KBM-7 (cell line): ENCODE data around the gene CSNK1G1.
A peak's percentile ranks its signal among the peaks of the same experiment; 100 is the strongest.
"Not testable (repeated sequence)": the region's sequence is repeated elsewhere in the genome, so short reads cannot be mapped to it uniquely, and the experiment has no call there.

Experiments used
- DNase-seq: peaks from one replicate; pipeline ENCODE4 v3.0.0-alpha.2; 2015
- in situ Hi-C: fragments of 300-500 bp; cut with MboI; formaldehyde crosslinking; loops from 2 replicates; pipeline ENCODE4 v1.14.3; 2020; ENCODE audit warnings: low sequenced_read_pairs, low pct_unique_long_range_greater_than_20kb, mixed read lengths

The CSNK1G1 gene

DNA sequence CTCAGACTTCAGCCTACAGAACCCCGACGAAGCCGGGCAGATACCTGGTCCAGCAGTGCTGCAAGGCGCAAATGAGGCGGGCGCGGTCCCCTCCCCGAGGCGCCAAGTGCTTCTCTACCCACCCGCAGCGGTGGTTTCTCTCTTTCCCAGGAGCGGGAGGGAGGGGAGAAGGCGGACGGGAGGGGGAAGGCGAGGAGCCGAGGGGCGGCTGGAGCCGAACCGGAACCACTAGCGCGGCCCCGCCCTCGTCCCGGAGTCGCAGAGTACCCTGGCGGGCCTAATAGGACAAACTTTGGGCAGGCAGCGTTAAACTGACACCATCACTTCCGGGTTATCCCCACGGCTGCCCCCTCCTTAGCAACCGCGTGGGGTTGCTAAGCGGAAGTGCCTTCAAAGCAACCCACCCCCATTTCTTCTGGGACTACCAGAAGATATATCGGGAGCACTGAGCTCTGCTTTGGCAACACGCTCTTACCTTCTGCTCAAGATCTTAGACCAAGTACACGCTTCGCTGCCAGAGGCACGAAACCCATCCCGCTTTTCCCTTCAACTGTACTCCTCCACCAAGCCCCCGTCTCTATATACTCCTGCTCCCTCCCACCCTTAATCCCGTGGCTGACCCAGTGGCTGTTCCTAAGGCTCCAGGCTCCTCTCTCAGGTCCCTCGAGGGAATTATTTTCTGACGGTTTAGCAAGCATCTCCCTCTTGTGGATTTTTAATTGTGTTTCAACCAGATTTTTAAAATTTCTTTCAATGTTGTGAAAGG lies at the start of gene CSNK1G1:
Gene CSNK1G1 (minus strand): TSS at position 230 of the 766 bp plus-strand sequence. CDS start 55,674 bp downstream, outside the sequence.
- in situ Hi-C loops, result no loop called here
- peak; percentile 100 for DNase-seq

- in situ Hi-C loops, result no loop called here
- DNase-seq, result no peak
These were observed 44.6 kb upstream of the CSNK1G1 start for GRCh38 chr15:64400583-64400982.

DNA sequence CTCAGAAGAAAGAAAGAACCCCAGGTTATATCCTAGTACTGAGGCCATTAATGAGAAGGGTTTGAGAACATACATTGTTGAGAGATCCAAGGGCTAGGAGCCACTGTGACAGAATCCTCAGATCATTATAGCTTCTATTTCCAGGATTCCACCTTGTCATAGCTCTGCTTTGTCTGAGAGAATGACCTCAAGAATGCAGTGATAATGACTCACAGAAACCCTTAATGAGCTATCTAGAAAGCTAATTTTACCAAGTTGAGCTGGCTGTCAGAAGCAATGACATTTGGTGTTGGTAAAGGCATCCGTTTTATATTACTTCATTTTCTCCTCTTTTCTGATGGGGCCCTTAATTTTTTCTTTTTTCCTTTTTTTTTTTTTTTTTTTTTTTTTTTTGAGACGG lies 42.6 kb upstream of the CSNK1G1 start:
- in situ Hi-C loops, result no loop called here

GRCh38 chr15:64396789-64397188 lies 40.8 kb upstream of the CSNK1G1 start:
- in situ Hi-C loops, result no loop called here
- DNase-seq, result no peak

More for the DNA sequence above, 42.6 kb upstream of the CSNK1G1 start:
- no peak for DNase-seq

DNA sequence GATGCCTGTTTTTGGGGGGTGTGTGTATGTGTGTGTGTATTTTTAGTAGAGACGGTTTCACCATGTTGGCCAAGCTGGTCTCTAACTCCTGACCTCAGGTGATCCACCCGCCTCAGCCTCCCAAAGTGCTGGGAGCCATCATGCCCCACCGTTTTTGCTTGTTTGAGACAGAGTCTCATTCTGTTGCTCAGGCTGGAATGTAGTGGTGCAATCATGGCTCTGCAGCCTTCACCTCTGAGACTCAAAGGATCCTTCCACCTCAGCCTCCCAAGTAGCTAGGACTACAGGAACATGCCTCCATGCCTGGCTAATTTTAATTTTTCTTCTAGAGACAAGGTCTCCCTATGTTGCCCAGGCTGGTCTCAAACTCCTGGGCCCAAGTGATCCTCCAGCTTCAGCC lies 36.5 kb upstream of the CSNK1G1 start:
- DNase-seq, in situ Hi-C loops: not testable (repeated sequence)

GRCh38 chr15:64389036-64389435 lies 33.1 kb upstream of the CSNK1G1 start:
- in situ Hi-C loops, result no loop called here
- no peak for DNase-seq

DNA sequence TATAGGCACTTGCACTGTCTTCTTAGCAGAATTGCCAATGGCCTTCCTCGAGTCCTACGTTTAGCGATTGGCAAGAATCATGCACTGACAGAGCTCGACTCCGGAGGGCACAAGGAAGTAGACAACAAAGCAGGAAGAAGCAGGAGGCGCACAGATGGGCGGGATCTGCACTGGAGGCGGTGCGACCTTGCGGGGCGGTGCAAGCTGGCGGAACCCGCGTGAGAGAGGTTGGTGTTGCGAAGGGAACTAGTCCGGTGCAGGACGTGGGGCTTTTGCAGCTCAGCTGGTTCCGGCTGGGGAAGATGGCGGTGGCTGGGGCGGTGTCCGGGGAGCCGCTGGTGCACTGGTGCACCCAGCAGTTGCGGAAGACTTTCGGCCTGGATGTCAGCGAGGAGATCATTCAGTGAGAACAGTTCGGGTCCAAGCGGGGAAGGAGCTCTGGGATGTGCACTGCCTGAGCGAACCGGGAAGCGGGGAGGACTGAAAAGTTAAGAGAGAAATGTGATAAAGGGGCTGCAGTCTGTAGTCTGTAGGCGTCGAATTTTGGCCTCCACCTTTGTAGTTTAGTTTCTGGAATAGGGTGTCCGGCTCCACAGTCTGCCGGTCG lies 31.7 kb upstream of the CSNK1G1 start, which contains the start of gene TRIP4:
Gene TRIP4 (plus strand): TSS at position 275 of the 607 bp plus-strand sequence. CDS start 28 bp downstream, at position 303.
- peak; percentile 100 for DNase-seq
- in situ Hi-C loops, result no loop called here

DNA sequence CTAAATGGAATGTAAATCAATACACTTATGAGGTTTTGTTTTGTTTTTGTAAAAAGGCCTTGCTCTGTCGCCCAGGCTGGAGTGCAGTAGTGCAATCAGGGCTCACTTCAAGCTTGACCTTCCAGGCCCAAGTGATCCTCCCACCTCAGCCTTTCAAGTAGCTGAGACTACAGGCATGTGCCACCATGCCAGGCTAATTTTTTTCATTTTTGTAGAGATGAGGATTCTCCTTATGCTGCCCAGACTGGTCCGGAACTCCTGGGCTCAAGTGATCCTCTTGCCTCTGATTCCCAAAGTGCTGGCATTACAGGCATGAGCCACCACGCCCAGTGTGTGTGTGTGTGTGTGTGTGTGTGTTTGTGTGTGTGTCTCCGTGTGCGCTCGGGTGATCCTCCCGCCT lies 30.3 kb upstream of the CSNK1G1 start:
- in situ Hi-C loops, result no loop called here
- no peak for DNase-seq

- in situ Hi-C loops, result no loop called here
- DNase-seq, result no peak
These were observed 27.8 kb upstream of the CSNK1G1 start for GRCh38 chr15:64383760-64384159.

- in situ Hi-C loops, result no loop called here
These were observed 25.2 kb upstream of the CSNK1G1 start, which contains the start of gene PCLAF for GRCh38 chr15:64381000-64381751. Gene PCLAF, minus strand, starts transcription at chr15:64381441. Its CDS starts 70 bp downstream, at chr15:64381371.

GRCh38 chr15:64380130-64380870 lies 24.3 kb upstream of the CSNK1G1 start:
- DNase-seq, in situ Hi-C loops: not testable (repeated sequence)

More at GRCh38 chr15:64381000-64381751, 25.2 kb upstream of the CSNK1G1 start, which contains the start of gene PCLAF:
- peak; percentile 100 for DNase-seq

GRCh38 chr15:64379216-64379960 lies 23.4 kb upstream of the CSNK1G1 start:
- in situ Hi-C loops, result no loop called here
- DNase-seq, result peak; percentile 34

- DNase-seq, result peak; percentile 69
- in situ Hi-C loops, result no loop called here
These were observed 17.4 kb upstream of the CSNK1G1 start for GRCh38 chr15:64373360-64373759.

DNA sequence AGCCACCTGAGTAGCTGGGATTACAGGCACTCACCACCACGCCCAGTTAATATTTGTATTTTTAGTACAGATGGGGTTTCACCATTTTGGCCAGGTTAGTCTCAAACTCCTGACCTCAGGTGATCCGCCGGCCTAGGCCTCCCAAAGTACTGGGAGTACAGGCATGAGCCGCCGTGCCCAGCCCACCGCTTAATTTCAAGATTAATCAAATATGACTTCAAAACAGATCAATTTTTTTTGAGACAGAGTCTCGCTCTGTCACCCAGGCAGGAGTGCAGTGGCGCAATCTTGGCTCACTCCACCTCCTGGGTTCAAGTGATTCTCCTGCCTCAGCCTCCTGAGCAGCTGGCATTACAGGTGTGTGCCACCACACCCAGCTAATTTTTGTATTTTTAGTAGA lies 15.4 kb upstream of the CSNK1G1 start:
- in situ Hi-C loops, DNase-seq: not testable (repeated sequence)

DNA sequence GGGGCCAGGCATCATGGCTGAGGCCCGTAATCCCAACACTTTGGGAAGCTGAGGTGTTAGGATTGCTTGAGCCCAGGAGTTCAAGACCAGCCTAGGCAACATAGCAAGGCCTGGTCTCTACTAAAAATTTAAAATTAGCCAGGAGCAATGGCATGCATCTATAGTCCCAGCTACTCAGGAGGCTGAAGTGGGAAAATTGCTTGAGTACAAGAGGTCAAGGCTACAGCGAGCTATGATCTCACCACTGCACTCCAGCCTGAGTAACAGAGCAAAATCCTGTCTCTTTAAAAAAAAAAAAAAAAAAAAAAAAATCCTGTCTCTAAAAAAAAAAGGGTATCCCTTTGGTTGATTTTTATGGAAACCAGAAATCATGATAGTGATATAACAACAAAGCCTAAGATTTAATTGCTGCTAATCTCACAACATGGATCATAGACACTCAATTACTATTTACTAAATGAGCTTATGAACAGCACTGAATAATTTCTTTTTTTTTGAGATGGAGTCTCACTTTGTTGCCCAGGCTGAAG lies 13.2 kb upstream of the CSNK1G1 start:
- in situ Hi-C loops, result no loop called here
- no peak for DNase-seq

GRCh38 chr15:64361259-64361658 lies 5.3 kb upstream of the CSNK1G1 start:
- no peak for DNase-seq
- in situ Hi-C loops, result no loop called here

- no peak for DNase-seq
- in situ Hi-C loops, result no loop called here
These were observed 702 bp upstream of the CSNK1G1 start for GRCh38 chr15:64356710-64357040.

DNA sequence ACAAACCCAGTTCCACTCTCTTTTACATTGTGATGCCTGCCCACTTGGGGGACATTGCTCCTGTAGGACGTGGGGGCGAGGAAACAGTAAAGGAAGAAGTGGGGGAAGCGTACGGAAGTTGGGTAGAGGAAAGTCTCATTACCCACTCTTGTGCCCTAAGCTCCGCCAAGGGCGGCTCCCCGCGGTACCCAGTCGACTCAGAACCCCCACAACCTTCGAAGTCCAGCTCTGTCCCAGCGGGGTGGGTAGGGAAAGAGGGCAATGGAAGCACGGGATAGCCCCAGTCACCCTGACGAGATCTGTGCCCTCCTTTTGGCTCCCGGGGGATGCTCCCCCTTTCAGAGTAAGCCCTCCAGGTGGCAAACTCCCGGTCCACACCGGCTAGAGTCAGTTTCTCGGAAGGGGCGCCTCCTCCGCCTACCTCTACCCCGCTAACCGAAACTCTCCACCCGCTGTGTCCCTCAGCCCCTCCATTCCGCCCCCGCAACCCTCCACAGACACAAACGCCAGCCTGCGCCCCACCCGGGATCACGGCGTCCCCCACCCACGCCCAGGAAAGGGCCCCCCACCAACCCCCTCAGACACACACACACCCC lies 527 bp downstream of the CSNK1G1 start:
- peak; percentile 67 for DNase-seq

More for the DNA sequence above, 527 bp downstream of the CSNK1G1 start:
- in situ Hi-C loops, result no loop called here
